ENCODE data around the gene CSPG5. TPM values are rescaled to one million over a fixed set of nuclear protein-coding genes. Genes with fewer than 3 reads are reported as not detected.

CSPG5 gene
- total and polyA plus RNA-seq, 2 experiments from 2014 or later: 2.0 to 3.2 TPM

- H3K27me3 ChIP-seq: no peaks in the 10 kb centered on the region
- H3K4me3 ChIP-seq: no peak overlapping the region
- TF ChIP-seq CTCF (IDR thresholded peaks at IDR 0.05; ENCODE audit: low read depth, low read length): no peak
- H3K36me3 ChIP-seq: peaks cover 9% of the 10 kb centered on the region
- peaks cover 4% of the 10 kb centered on the region for H3K4me1 ChIP-seq (ENCODE audit: low read depth)
- no peaks in the 10 kb centered on the region for H3K9me3 ChIP-seq (ENCODE audit: low read depth)
- no peak for DNase-seq (ENCODE audit: low read depth in 1 of 2, low spot score in 1 of 2)
- H3K27ac ChIP-seq: no peak overlapping the region
Observed at GRCh38 chr3:47515100-47515499, 63.6 kb downstream of the CSPG5 start.

- Histone ChIP-seq H3K27me3 (no peaks in the 10 kb centered on the region), H3K36me3 (peaks cover 12% of the 10 kb centered on the region), H3K9me3 (ENCODE audit: low read depth) (no peaks in the 10 kb centered on the region), H3K4me1 (ENCODE audit: low read depth) (peaks cover 4% of the 10 kb centered on the region), H3K4me3 (peak within 1 kb of the TSS; percentile 75), H3K27ac (peak within 1 kb of the TSS; percentile 95)
- TF ChIP-seq CTCF (IDR thresholded peaks at IDR 0.05; ENCODE audit: low read depth, low read length): peak; percentile 60
- peak; percentile 97 to 98 for DNase-seq (ENCODE audit: low read depth in 1 of 2, low spot score in 1 of 2)
Observed at GRCh38 chr3:47513125-47513929, 65.3 kb downstream of the CSPG5 start, which contains the start of gene ELP6. ELP6 (minus strand) TSS chr3:47513712; CDS start chr3:47513590, 122 bp downstream.

- Histone ChIP-seq H3K4me3 (peak overlapping the region; percentile 75), H3K4me1 (ENCODE audit: low read depth) (peaks cover 4% of the 10 kb centered on the region), H3K27ac (peak overlapping the region; percentile 95), H3K27me3 (no peaks in the 10 kb centered on the region), H3K36me3 (peaks cover 12% of the 10 kb centered on the region), H3K9me3 (ENCODE audit: low read depth) (no peaks in the 10 kb centered on the region)
- DNase-seq (ENCODE audit: low read depth in 1 of 2, low spot score in 1 of 2): peak; percentile 31 to 45
- TF ChIP-seq CTCF (IDR thresholded peaks at IDR 0.05; ENCODE audit: low read depth, low read length): no peak
Observed at GRCh38 chr3:47512416-47513124, 66.1 kb downstream of the CSPG5 start.

Other genes with a start within 250 kb of the CSPG5 start
- 10.7 and 18.7 TPM in 2 replicates for gene PTPN23, start 197.8 kb downstream of the CSPG5 start, total RNA-seq
- gene PTPN23, start 197.8 kb downstream of the CSPG5 start, polyA plus RNA-seq: 17.1 and 17.4 TPM in 2 replicates
- 124 and 140 TPM in 2 replicates for gene SCAP, start 102.9 kb downstream of the CSPG5 start, total RNA-seq
- 87.6 and 104 TPM in 2 replicates for gene SCAP, start 102.9 kb downstream of the CSPG5 start, polyA plus RNA-seq
- 53.1 and 62.7 TPM in 2 replicates for gene ELP6, start 65.2 kb downstream of the CSPG5 start, total RNA-seq
- 58.4 and 73.6 TPM in 2 replicates for gene ELP6, start 65.2 kb downstream of the CSPG5 start, polyA plus RNA-seq
- gene SMARCC1, start 203.0 kb upstream of the CSPG5 start, total RNA-seq: 54.3 and 109 TPM in 2 replicates
- gene SMARCC1, start 203.0 kb upstream of the CSPG5 start, polyA plus RNA-seq: 86.9 TPM in 2 replicates
- 118 and 120 TPM in 2 replicates for gene DHX30, start 224.3 kb upstream of the CSPG5 start, total RNA-seq
- gene DHX30, start 224.3 kb upstream of the CSPG5 start, polyA plus RNA-seq: 86.4 and 94.4 TPM in 2 replicates